ENCODE results near the gene CYP24A1. TPM values are rescaled to one million over a fixed set of nuclear protein-coding genes. Genes with fewer than 3 reads are reported as not detected.

Gene CYP24A1
- total RNA-seq, 1 donor from 2014 or later: not detected

DNA sequence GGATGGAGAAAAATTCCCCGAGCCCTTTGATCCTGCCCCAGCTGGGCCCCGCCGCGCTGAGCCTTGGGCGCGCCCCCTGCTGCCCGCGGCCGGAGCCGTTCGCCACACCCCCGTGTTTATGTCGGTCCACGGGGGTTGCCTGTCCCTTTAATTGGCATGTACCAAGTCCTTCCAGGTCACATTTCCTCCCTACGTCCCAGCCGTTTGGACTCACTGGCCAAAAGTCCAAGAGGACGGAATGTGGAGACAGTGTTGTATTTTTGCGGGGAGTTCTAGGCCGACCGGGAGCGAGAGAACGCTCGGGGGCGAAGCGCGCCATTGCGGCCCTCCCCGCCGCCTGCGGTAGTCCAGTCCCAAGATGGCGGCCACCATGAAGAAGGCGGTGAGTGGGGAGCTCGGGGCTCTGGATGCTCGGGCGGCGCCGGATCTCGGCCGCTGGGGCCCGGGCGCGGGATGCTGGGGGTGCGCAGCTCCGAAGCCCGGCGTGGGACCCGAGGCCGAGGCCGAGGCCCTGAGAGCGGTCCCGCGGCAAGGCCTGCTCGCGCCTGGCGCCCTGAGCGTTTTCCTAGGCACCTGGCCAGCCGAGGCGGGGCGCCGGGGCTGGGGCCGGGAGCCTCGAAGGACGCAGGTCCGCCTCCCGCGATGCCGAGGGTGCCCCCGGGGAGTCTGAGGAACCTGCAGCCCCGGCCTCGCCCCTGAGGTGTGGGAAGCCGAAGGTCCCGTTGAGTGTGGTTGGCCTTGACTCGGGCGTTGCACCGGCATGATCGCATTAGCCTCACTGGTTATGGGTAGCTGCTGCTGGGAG lies 34.2 kb upstream of the CYP24A1 start, which contains the start of gene PFDN4:
PFDN4 (plus strand) TSS at position 345 of the 805 bp plus-strand sequence; CDS start at position 359, 14 bp downstream.
- peak; percentile 91 for DNase-seq
- Mint-ChIP-seq H3K4me1 (ENCODE audit: low read depth, unreplicated experiment) (peaks cover 14% of the 10 kb centered on the region), H3K4me3 (ENCODE audit: unreplicated experiment) (peak within 1 kb of the TSS; percentile 97), H3K9me3 (ENCODE audit: unreplicated experiment) (peaks cover 2% of the 10 kb centered on the region), H3K36me3 (ENCODE audit: unreplicated experiment) (no peaks in the 10 kb centered on the region), H3K27me3 (ENCODE audit: unreplicated experiment) (peaks cover 2% of the 10 kb centered on the region), H3K27ac (ENCODE audit: unreplicated experiment) (peak within 1 kb of the TSS; percentile 100)
- TF ChIP-seq, protein P1, sequence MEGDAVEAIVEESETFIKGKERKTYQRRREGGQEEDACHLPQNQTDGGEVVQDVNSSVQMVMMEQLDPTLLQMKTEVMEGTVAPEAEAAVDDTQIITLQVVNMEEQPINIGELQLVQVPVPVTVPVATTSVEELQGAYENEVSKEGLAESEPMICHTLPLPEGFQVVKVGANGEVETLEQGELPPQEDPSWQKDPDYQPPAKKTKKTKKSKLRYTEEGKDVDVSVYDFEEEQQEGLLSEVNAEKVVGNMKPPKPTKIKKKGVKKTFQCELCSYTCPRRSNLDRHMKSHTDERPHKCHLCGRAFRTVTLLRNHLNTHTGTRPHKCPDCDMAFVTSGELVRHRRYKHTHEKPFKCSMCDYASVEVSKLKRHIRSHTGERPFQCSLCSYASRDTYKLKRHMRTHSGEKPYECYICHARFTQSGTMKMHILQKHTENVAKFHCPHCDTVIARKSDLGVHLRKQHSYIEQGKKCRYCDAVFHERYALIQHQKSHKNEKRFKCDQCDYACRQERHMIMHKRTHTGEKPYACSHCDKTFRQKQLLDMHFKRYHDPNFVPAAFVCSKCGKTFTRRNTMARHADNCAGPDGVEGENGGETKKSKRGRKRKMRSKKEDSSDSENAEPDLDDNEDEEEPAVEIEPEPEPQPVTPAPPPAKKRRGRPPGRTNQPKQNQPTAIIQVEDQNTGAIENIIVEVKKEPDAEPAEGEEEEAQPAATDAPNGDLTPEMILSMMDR (IDR thresholded peaks at IDR 0.05; ENCODE audit: partially characterized antibody, unreplicated experiment): peak; percentile 84

GRCh38 chr20:54207053-54207742 lies 33.4 kb upstream of the CYP24A1 start:
- peaks cover 2% of the 10 kb centered on the region for H3K9me3 Mint-ChIP-seq (ENCODE audit: unreplicated experiment)
- H3K4me1 Mint-ChIP-seq (ENCODE audit: low read depth, unreplicated experiment): peaks cover 14% of the 10 kb centered on the region
- peak overlapping the region; percentile 100 for H3K27ac Mint-ChIP-seq (ENCODE audit: unreplicated experiment)
- peak overlapping the region; percentile 97 for H3K4me3 Mint-ChIP-seq (ENCODE audit: unreplicated experiment)
- TF ChIP-seq, protein P1 (IDR thresholded peaks at IDR 0.05; ENCODE audit: partially characterized antibody, unreplicated experiment): no peak
- H3K36me3 Mint-ChIP-seq (ENCODE audit: unreplicated experiment): no peaks in the 10 kb centered on the region
- DNase-seq: no peak
- peaks cover 2% of the 10 kb centered on the region for H3K27me3 Mint-ChIP-seq (ENCODE audit: unreplicated experiment)

DNA sequence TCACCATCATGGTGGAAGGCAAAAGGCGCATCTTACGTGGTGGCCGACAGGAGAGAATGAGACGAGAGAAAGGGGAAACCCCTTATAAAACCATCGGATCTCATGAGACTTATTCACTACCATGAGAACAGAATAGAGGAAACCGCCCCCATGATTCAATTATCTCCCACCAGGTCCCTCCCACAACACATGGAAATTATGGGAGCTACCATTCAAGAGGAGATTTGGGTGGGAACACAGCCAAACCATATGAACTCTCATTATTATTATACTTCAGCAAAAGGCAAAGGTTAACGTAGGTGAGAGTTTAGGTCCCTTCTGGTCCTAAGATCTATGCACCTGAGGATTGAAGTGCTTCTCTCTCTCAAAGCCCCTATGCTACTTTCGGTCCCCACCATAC lies 31.7 kb upstream of the CYP24A1 start:
- TF ChIP-seq, protein P1 (IDR thresholded peaks at IDR 0.05; ENCODE audit: partially characterized antibody, unreplicated experiment): no peak
- no peak overlapping the region for H3K27ac Mint-ChIP-seq (ENCODE audit: unreplicated experiment)
- peaks cover 2% of the 10 kb centered on the region for H3K9me3 Mint-ChIP-seq (ENCODE audit: unreplicated experiment)

DNA sequence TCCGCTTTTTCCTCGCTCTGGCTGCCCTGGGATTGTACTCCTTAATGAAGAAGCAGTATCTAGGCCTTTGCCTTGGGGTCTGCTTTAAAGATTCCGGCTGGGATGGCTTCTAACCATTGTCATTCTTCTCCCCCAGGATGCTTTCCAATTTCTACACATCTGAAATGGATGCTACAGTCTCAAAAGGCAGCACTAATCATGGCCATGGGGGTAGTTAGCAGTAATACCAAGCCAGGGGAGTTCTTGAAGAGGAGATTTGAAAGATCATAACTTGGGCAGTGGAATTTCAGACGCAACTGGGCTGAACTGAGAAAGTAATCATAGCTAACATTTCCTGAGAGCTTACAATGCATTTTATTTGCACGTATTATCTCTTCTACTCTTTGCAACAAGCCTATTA lies 30.7 kb upstream of the CYP24A1 start:
- H3K36me3 Mint-ChIP-seq (ENCODE audit: unreplicated experiment): no peaks in the 10 kb centered on the region
- peaks cover 2% of the 10 kb centered on the region for H3K9me3 Mint-ChIP-seq (ENCODE audit: unreplicated experiment)
- TF ChIP-seq, protein P1 (IDR thresholded peaks at IDR 0.05; ENCODE audit: partially characterized antibody, unreplicated experiment): no peak
- H3K4me3 Mint-ChIP-seq (ENCODE audit: unreplicated experiment): no peak overlapping the region
- peaks cover 2% of the 10 kb centered on the region for H3K27me3 Mint-ChIP-seq (ENCODE audit: unreplicated experiment)
- no peak for DNase-seq
- H3K4me1 Mint-ChIP-seq (ENCODE audit: low read depth, unreplicated experiment): peaks cover 8% of the 10 kb centered on the region
- no peak overlapping the region for H3K27ac Mint-ChIP-seq (ENCODE audit: unreplicated experiment)

More for the DNA sequence above, 31.7 kb upstream of the CYP24A1 start:
- Mint-ChIP-seq H3K36me3 (ENCODE audit: unreplicated experiment) (no peaks in the 10 kb centered on the region), H3K4me1 (ENCODE audit: low read depth, unreplicated experiment) (peaks cover 16% of the 10 kb centered on the region), H3K27me3 (ENCODE audit: unreplicated experiment) (peaks cover 2% of the 10 kb centered on the region), H3K4me3 (ENCODE audit: unreplicated experiment) (no peak overlapping the region)
- no peak for DNase-seq

All from glutamatergic neuron (in vitro differentiated cells).